Measurements from ENCODE around the gene GOLGA6C.
"Not testable (repeated sequence)": the region's sequence is repeated elsewhere in the genome, so short reads cannot be mapped to it uniquely, and the experiment has no call there.

GOLGA6C gene, protein sequence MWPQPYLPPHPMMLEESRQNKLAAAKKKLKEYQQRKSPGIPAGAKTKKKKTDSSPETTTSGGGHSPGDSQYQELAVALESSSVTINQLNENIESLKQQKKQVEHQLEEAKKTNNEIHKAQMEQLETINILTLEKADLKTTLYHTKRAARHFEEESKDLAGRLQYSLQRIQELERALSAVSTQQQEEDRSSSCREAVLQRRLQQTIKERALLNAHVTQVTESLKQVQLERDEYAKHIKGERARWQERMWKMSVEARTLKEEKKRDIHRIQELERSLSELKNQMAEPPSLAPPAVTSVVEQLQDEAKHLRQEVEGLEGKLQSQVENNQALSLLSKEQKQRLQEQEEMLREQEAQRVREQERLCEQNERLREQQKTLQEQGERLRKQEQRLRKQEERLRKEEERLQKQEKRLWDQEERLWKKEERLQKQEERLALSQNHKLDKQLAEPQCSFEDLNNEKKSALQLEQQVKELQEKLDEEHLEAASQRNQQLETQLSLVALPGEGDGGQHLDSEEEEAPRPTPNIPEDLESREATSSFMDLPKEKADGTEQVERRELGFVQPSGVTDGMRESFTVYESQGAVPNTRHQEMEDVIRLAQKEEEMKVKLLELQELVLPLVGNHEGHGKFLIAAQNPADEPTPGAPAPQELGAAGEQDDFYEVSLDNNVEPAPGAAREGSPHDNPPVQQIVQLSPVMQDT

DNA sequence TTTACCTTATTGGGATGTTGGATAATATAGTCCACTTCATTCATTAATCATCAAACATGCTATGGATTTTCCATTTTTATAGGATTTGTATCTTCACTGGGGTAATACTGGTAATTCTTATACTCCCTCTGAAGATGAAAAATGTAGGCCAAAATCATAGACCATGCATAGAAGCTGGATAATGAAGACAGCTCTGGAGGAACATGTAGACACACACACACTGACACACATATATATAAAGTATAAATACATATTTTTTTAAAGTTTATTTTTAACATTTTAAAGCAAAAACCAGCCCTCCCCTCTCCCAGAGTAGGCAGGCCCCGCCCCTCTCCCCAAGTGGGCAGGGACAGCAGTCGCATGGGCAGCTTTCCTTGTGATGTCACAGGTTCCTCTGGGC lies at the start of gene GOLGA6C:
Gene GOLGA6C, plus strand, starts transcription at position 301 of the 400 bp plus-strand sequence. CDS start 265 bp downstream, outside the sequence.
- not testable (repeated sequence) for DNase-seq

DNA sequence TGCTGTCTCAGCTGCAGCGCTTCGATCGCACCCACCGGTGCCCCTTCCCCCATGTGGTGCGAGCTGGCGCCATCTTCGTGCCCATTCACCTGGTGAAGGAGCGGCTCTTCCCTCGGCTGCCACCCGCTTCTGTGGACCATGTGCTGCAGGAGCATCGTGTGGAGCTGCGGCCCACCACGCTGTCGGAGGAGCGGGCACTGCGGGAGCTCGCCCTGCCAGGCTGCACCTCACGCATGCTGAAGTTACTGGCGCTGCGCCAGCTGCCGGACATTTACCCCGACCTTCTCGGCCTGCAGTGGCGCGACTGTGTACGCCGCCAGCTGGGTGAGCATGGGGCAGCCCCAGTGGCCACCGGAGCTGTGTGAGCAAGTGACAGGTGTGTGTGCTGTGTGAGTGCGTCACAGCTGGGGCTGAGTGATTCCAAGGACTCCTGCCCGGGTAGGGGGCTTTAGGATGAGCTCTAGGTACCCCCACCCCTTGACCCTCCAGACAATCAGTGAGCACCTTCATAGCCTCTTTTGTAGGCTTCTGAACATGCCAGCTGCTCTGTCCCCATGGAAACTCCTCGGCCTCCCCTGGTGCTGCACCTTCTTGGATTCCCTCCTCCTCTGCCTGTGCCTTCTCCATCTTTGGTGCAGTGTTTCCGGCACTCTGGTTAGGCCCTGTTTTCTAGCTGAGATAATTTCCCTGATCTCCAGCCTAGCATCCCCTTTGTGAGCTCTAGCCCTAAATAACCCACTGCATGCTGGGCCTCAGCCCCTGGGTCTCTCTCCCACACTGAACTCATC lies 49.4 kb upstream of the GOLGA6C start:
- DNase-seq, result no peak

DNA sequence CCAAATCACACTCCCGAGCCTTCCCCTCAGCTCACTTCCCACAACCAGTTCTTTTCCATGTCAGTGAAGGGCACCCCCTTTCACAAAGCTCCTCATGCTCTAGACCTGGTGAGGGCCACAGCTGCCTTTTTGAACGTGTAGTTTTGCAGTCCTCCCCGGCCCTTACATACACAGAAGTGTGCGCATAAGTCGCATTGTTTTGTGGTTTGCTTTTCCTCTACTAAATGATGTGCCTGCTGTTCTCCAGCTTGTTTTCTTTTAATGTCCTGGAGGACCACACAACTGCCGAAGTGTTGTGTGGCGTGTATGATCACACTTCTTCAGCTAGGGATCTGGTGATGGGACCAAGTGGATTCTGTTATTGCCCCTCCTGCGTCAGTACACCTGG lies 48.9 kb upstream of the GOLGA6C start:
- DNase-seq, result no peak

DNA sequence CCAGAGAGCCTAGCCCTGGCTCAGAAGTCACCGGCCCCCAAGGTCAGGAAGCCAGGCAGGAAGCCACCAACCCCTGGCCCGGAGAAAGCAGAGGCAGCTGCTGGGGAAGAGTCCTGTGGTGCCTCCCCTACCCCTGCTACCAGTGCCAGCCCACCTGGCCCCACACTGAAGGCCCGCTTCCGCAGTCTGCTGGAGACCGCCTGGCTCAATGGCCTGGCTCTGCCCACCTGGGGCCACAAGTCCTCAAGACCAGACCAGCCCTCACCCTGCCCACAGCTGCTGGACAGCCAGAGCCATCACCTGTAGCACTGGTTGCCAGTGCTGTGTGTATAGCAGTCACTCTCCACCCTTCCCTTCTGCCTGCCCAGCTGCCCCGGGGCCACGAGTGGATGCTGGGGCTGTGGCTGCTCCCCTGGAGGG lies 47.3 kb upstream of the GOLGA6C start:
- no peak for DNase-seq

DNA sequence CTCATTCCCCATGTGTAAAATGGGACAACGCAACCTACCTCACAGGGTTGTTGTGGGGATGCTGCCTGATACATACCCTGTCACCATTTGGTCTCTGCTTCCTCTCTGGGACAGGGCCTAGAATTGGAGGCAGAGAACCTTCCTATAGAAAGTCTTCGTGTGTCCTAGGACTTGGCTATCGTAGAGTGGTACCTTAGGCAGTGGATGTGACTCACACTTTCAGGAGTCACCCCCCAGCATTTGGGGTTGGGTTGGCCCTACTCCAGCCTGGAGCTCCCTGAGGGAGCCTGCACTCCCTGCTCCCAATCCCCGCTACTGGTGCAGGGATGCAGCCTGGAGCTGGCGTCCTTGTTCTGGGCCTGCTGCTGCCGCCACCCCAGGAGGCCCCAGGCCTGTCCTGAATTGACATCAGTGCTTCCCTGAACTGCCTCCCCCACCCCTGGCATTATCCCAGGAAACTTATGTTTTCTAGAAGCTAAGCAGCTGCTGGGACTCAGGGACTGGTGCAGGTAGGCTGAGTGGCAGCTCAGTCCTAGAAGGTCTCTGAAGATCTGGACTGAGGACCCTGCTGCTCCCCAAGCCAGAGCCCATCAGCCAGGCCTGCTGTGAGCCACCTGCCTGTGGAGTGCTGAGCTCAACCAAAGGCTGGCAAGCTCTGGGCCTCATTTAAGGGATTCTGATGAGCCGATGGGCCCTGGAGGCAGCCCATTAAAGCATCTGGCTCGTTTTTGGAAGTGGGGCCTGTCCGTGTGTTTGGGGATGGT lies 46.5 kb upstream of the GOLGA6C start:
- DNase-seq, result no peak

DNA sequence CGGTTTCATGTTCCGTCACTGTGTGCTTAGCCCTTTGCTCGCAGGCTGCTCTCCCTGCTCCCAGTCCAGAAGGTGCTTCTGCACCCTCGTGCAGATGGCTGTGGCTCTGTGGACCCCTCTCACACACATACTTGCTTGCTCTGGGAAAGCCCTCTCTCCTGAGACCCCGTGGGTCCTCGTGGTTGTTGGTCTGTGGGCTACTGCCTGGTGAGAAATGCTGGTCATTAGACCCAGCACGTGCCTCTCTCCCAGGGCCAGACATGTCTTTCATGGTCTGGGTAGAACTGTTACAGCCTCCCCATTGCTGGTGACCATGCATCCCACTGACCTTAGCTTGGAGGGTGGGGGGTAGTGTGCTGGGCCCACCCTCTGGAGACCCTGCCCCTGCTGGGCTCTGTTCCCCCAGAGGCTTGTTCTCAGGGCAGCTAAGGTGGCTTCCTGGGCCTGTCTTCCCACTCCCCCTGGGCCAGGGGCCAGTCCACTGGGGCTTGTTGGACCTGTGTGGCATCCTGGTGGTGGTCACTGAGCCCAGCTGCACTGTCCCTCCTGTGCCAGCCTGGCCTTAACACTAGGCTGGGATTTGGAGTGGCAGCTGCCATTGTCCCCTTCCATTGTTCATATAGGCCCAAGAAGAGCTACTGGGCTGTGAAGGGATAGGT lies 45.8 kb upstream of the GOLGA6C start:
- DNase-seq, result no peak

DNA sequence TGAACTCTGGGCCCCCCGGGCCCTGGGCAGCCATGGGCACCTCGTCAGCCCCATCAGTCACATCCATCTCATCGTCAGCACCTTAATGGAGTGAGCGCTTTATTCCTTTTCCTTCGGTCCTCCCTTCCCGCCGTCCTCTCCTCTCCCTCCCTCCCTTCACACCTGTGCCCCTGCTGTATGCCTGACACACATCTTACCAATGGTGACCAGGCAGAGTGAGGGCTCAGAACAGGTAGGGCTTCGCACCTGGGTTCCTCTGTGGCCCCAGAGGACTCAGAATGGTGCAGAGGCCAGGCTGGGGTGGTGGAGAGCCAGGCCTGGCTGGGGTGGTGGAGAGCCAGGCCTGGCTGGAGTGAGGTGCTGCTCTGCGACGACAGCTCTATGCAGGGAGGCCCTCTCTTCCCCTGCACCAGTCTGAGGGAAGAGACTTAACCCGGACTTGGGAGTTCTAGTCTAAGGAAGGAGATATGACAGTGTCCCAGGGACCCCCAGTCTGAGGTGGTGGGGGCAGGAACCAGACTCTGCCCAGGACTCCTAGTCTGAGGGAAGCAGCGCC lies 44.8 kb upstream of the GOLGA6C start:
- no peak for DNase-seq

DNA sequence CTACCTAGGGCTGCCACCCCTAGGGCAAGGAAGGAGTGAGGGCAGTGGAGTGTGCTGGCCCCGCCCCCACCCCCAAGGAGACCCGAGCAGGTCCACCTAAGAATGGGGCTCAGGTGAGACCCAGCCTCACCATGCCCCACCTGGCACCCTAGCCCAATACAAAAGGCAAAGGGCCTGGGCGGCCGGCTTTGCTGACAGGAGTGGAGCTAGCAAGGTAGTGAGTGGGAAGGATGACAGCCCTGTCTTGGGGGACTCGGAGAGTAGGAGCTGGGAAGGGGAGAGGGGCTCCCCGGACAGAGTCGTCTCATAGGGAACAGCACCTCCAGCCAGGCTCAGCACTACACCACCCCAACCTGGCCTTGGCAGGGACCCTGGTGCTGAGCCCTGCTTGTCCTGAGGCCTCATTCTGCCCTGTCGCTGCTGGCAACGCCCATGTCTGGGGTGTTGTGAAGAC lies 44.3 kb upstream of the GOLGA6C start:
- DNase-seq, result no peak

DNA sequence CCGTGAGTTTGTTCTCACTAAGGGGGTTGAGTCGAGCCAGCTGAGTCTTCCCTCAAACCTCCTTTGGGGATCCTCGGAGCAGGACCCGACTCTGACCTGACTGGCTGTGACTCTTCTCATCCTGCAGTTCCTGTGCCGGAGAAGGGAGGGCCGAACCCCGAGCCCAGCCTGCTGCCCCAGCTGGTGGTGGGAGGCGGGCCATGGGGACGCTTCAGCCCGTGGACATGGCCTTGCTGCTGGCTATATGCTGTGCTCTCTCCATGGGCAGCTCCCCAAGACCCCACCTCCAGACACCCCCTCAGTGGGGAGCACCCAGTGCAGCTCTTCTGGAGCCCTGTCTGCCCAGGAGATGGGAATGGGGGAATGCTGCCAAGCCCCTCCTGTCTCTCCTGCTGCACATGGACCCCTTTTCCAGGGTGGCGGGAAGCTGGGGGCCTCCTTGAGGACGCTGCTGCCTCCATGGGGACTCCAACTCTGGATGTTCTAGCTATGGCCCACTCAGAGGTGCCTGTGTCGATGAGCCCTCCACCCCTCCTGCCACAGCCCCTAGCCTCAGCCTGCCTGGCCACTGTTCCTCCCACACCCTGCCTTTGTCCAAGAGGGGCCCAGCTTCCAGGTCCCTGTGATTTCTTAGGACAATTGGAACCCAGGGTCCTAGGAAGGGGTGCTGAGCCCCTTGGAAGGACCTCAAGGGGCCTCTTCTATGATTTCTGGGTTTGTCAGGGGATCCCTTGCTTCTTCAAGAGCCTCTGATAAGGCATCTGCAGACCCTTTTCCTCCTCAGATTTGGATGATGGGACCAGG lies 43.6 kb upstream of the GOLGA6C start:
- DNase-seq, result no peak

DNA sequence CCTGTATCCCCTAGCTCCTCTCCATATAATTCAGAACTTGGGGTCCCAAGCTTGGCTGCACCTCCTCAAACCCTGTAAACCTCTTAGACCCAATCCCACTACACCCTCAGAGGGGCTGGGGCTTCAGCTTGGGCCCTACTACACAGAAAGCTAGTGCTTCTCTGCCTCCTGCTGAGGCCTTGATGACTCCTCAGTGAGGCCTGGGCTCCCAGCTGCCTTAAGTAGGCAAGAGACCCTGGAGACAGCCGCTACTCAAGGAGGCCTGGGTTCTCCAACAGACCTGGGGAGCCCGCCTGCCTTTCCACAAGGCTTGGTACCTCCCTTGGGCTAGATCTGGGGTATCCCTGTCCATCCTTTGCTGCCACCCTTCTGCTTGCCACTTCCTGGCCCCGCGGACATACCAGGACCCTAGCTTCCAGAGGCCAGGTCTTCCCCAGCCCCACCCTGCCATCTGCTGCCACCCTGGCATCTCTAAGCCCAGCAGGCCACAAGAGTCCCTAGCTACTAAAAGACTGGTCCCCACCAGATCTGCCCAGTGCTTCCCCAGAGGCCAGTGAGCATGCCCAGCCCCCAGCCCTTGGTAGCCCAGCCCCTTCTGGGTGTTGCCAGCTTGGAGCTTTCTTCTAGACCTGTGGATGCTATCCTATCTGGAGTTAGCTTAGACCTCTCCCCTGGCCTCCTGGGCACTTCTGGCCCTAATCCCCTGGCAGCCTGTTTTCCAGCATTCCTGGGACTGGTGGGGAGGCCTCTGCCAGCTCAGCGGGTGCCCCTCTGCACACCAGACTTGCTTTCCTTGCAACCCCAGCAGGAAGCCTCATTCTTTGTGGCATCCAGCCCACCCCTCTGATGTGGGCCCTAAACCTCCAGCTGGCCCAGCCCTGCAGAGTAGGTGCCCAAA lies 42.8 kb upstream of the GOLGA6C start:
- no peak for DNase-seq

DNA sequence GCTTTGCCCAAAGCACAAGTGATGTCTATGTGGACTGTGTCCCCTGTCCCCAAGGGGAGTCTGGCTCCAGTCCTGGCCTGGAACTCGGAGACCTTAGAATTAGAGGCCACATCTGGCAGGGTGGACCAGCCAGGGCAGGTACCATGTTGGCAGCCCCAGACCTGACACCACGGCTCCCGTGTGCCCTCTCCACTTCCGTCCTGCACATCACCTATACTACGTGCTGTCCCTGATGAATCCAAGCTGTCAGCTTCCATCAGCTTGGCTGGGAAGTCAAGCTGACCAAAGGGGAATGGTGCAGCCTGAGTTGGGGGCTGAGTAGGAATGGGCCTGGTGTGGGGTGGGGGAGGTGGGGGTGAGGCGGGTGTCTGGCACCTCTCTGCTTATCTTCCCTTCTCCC lies 41.1 kb upstream of the GOLGA6C start:
- DNase-seq, result no peak

DNA sequence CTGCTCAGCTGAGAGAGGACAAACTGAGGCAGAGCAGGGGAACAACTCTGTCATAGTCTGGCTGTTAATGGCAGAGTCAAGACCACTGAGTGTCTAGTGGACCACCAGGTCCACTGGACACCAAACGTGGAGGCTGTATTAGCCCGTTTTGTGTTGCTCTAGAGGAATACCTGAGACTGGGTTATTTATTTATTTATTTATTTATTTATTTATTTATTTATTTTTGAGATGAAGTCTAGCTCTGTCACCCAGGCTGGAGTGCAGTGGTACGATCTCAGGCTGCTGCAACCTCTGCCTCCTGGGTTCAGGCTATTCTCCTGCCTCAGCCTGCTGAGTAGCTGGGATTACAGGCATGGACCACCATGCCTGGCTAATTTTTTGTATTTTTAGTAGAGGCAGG lies 40.6 kb upstream of the GOLGA6C start:
- not testable (repeated sequence) for DNase-seq

DNA sequence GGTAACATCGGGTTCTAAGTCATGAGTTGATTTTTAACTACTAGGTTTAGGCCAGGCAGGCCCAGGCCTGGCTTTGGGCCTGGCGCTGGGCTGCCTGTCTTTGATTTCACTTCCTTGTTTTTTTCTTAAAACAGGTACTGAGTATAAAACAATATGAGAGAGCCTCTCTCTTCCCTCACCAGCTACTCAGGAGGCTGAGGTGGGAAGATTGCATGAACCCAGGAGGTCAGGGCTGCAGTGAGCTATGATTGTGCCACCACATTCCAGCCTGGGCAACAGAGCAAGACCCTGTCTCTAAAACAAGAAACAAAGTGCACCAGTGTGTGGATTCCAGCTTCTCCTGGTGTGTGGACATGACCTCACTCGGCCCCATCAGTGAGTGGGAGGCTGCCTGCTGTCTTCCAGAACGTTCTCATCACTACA lies 38.6 kb upstream of the GOLGA6C start:
- DNase-seq, result not testable (repeated sequence)

DNA sequence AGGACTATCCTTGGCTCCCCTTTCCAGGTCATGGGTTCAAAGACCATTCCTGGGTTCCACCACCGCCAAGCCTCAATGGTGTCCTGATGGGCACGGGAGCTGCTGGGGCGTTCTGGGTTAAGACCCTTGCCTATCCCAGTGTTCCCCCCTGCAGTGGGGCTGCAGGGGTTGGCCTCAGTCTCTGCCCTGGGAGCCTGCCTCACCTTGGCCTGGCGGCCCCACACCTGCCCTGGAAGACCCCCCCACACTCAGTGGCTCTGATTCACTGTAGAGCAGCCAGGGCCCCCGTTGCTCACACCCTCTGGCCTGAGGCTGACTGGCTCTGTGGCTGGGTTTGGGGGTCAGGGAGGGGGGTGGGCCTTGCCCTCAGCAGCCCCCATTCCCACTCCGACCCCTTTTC lies 34.4 kb upstream of the GOLGA6C start:
- no peak for DNase-seq

DNA sequence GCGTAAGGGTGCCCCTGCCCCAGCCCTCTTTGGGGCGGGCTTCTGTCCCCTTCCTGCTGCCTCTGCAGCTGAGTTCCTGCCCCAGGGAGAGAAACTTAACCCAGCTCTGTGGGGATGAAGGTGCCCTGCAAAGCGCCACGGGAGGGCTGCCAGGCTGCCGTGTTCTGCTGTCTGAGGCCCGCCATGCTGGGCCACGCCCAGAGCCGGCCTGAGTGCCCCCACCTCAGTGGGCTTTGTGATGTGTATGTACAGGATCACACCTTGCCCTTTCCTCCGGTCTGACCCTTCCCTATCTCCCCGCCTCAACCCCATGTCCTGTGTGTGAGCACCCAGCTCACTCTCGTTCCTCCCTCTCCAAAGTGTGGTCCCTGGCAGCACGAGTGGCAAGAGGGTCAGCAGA lies 33.9 kb upstream of the GOLGA6C start:
- no peak for DNase-seq

DNA sequence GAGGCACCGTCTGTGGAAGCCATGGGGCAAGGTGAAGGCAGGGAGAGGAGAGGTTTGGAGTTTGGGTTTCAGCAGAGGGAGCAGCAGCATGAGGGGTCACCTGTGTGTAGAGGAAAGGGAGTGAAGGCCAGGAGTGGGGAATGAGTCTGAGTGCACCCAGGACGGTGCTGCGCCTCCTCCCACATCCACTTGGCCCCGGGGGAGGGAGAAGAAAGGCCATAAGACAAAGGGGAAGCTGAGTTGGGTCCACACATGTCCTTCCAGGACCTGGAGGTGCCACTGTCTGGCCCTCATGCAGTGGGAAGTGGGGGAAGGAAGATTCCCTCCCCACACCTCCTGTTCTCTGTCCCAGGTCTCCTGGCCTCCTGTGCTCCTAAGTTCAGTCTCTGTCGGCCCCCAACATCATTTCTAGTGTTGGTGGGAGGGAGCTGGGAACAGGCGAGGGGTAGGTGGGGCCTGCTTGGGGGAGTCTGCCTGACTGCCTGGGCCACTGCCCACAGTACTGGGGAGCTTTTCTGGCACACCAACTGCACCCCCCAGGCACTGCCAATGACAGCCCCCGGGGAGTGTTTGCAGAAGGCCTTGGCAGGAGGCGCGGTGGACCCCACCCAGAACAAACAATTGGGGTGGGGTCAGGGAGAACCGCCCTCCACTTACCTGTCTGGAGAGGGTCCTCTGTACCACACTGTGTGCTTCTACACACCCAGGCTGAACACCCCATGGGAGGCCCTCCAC lies 32.9 kb upstream of the GOLGA6C start:
- DNase-seq, result not testable (repeated sequence)

DNA sequence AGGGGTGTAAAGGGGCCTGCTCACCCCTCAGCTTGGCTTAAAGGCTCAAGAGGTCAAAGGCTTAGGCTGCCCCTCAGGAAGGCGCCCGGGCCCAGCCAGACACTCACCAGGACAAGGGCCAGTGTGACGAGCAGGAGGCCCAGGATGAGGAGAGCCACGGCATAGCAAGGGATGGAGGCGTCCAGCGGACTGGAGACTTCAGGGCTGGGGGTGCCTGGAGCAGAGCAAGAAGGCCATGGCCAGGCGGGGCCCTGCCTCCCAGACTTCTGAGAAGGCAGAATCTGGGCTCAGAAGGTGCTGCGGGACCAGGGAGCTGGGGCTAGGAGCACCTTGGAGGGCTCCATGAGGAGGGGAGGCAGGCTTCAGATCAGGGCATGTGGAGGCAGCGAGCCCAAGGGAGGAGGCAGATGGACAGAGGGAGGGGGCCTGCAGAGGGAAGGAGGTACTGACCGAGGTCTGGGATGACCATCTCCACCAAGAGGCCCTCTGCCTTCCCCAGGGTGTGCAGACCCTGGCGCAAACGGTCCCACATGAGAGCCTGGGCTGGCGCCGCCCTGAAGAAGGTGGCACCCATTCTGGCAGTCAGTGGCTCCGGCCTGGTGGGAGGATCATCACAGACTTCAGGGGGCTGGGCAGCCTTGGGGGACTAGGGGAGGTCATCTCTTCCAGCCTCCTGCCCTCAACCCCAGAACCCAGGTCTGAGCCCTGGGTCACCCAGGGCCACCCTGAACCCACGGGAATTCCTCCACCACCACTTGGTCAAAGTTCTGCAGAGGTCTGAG lies 32.0 kb upstream of the GOLGA6C start:
- DNase-seq, result no peak

DNA sequence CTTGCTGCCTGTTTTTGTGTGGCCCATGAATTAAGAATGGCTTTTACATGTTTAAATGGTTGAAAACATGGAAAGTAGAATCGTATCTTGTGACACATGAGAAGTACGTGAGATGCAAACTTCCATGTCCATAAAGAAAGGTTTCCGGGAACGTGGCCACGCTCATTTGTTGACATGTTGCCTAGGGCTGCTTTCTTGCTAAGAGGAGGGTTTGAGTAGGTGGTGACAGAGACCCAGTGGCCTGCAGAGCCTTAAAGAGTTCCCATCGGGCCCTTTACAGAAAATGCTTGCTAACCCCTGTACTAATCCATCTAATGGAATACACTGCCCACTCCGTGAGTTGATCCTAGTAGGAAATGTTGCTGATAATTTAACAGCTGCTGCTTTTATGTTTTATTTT lies 31.0 kb upstream of the GOLGA6C start:
- DNase-seq, result not testable (repeated sequence)

Data from islet precursor cell (in vitro differentiated cells).